ENCODE measurements around the gene CLEC9A.
"Not testable (repeated sequence)": the region's sequence is repeated elsewhere in the genome, so short reads cannot be mapped to it uniquely, and the experiment has no call there.

Gene CLEC9A

GRCh38 chr12:10030446-10030845 lies at the start of gene CLEC9A:
CLEC9A (plus strand) TSS chr12:10030682; CDS start chr12:10052688, 22,006 bp downstream.
- DNase-seq (ENCODE audit: low read depth in 1 of 2, low spot score in 1 of 2), result no peak

- DNase-seq (ENCODE audit: low read depth in 1 of 2, low spot score in 1 of 2), result no peak
These were observed 38.6 kb upstream of the CLEC9A start for GRCh38 chr12:9991876-9992275.

- no peak for DNase-seq (ENCODE audit: low read depth in 1 of 2, low spot score in 1 of 2)
These were observed 38.2 kb upstream of the CLEC9A start for GRCh38 chr12:9992296-9992695.

- no peak for DNase-seq (ENCODE audit: low read depth in 1 of 2, low spot score in 1 of 2)
These were observed 31.5 kb upstream of the CLEC9A start, which contains the start of gene CLEC1B for GRCh38 chr12:9999016-9999415. CLEC1B (minus strand) TSS chr12:9999121; CDS start chr12:9999100, 21 bp downstream.

- no peak for DNase-seq (ENCODE audit: low read depth in 1 of 2, low spot score in 1 of 2)
These were observed 29.2 kb upstream of the CLEC9A start for GRCh38 chr12:10001171-10001776.

GRCh38 chr12:10012630-10013330 lies 17.7 kb upstream of the CLEC9A start:
- DNase-seq (ENCODE audit: low read depth in 1 of 2, low spot score in 1 of 2), result no peak

GRCh38 chr12:10015450-10015849 lies 15.0 kb upstream of the CLEC9A start:
- no peak for DNase-seq (ENCODE audit: low read depth in 1 of 2, low spot score in 1 of 2)

- DNase-seq (ENCODE audit: low read depth in 1 of 2, low spot score in 1 of 2), result no peak
These were observed 13.6 kb upstream of the CLEC9A start for GRCh38 chr12:10016881-10017280.

- DNase-seq (ENCODE audit: low read depth in 1 of 2, low spot score in 1 of 2), result no peak
These were observed 12.1 kb upstream of the CLEC9A start for GRCh38 chr12:10018386-10018785.

GRCh38 chr12:10021342-10021741 lies 9.1 kb upstream of the CLEC9A start:
- DNase-seq (ENCODE audit: low read depth in 1 of 2, low spot score in 1 of 2), result no peak

- DNase-seq (ENCODE audit: low read depth in 1 of 2, low spot score in 1 of 2), result no peak
These were observed 5.2 kb upstream of the CLEC9A start for GRCh38 chr12:10025236-10025635.

GRCh38 chr12:10026666-10027065 lies 3.8 kb upstream of the CLEC9A start:
- not testable (repeated sequence) for DNase-seq (ENCODE audit: low read depth in 1 of 2, low spot score in 1 of 2)

GRCh38 chr12:10027311-10027710 lies 3.2 kb upstream of the CLEC9A start:
- DNase-seq (ENCODE audit: low read depth in 1 of 2, low spot score in 1 of 2), result no peak

- DNase-seq (ENCODE audit: low read depth in 1 of 2, low spot score in 1 of 2), result no peak
These were observed 2.8 kb upstream of the CLEC9A start for GRCh38 chr12:10027721-10028120.

GRCh38 chr12:10031321-10031720 lies 839 bp downstream of the CLEC9A start:
- no peak for DNase-seq (ENCODE audit: low read depth in 1 of 2, low spot score in 1 of 2)

GRCh38 chr12:10031771-10032175 lies 1.3 kb downstream of the CLEC9A start:
- DNase-seq (ENCODE audit: low read depth in 1 of 2, low spot score in 1 of 2), result no peak

GRCh38 chr12:10033783-10034545 lies 3.5 kb downstream of the CLEC9A start:
- DNase-seq (ENCODE audit: low read depth in 1 of 2, low spot score in 1 of 2), result no peak

- no peak for DNase-seq (ENCODE audit: low read depth in 1 of 2, low spot score in 1 of 2)
These were observed 11.7 kb downstream of the CLEC9A start for GRCh38 chr12:10042167-10042566.

- DNase-seq (ENCODE audit: low read depth in 1 of 2, low spot score in 1 of 2), result no peak
These were observed 18.0 kb downstream of the CLEC9A start for GRCh38 chr12:10048526-10048925.

- DNase-seq (ENCODE audit: low read depth in 1 of 2, low spot score in 1 of 2), result no peak
These were observed 21.9 kb downstream of the CLEC9A start for GRCh38 chr12:10052193-10052913.

- no peak for DNase-seq (ENCODE audit: low read depth in 1 of 2, low spot score in 1 of 2)
These were observed 27.9 kb downstream of the CLEC9A start for GRCh38 chr12:10058387-10058786.
